SJCRH30 (cell line): Measurements from ENCODE around the gene ABCA4. TPM values are rescaled to one million over a fixed set of nuclear protein-coding genes. Genes with fewer than 3 reads are reported as not detected.

ENCODE experiments used
- DNase-seq, 2 experiments: peaks; one replicate each; pipeline ENCODE4 v3.0.0-alpha.2; 2015 to 2020
- H3K27ac ChIP-seq: fragments of 250-450 bp; sonication (Bioruptor Pico); 2 replicates; pipeline ENCODE4 v1.5.1; 2020; ENCODE audit warnings: mild to moderate bottlenecking, moderate library complexity
- H3K27me3 ChIP-seq: fragments of 250-450 bp; sonication (Bioruptor Pico); 2 replicates; pipeline ENCODE4 v1.5.1; 2020; ENCODE audit warnings: mild to moderate bottlenecking, moderate library complexity
- H3K36me3 ChIP-seq: fragments of 250-450 bp; sonication (Bioruptor Pico); 2 replicates; pipeline ENCODE4 v1.5.1; 2020; ENCODE audit warnings: mild to moderate bottlenecking, moderate library complexity
- H3K4me1 ChIP-seq: fragments of 250-450 bp; sonication (Bioruptor Pico); 2 replicates; pipeline ENCODE4 v1.5.1; 2020; ENCODE audit warnings: mild to moderate bottlenecking, moderate library complexity
- H3K4me3 ChIP-seq: fragments of 250-450 bp; sonication (Bioruptor Pico); 2 replicates; pipeline ENCODE4 v1.5.1; 2020; ENCODE audit warnings: mild to moderate bottlenecking, moderate library complexity
- H3K9me3 ChIP-seq: fragments of 250-450 bp; sonication (Bioruptor Pico); replicated peaks from 2 replicates; pipeline ENCODE4 v1.5.1; 2020; ENCODE audit warnings: mild to moderate bottlenecking, moderate library complexity
- total RNA-seq: library from RNA; depleted of rRNA; stranded (reverse); fragments of >200 nt; shearing (Covaris generic); gene quantifications from 2 replicates; pipeline ENCODE4 v1.2.3, GENCODE V29; 2014

Gene ABCA4
- total RNA-seq, 1 experiment from 2014 or later = 0.08 TPM

GRCh38 chr1:94093396-94093795 is 27.6 kb downstream of the ABCA4 start:
- Histone ChIP-seq H3K9me3 (no peaks in the 10 kb centered on the region), H3K4me1 (peaks cover 29% of the 10 kb centered on the region), H3K36me3 (no peaks in the 10 kb centered on the region), H3K4me3 (no peak overlapping the region), H3K27ac (no peak overlapping the region), H3K27me3 (no peaks in the 10 kb centered on the region)
- DNase-seq = no peak

GRCh38 chr1:94092210-94092613 is 28.7 kb downstream of the ABCA4 start:
- Histone ChIP-seq H3K4me1 (peaks cover 27% of the 10 kb centered on the region), H3K36me3 (no peaks in the 10 kb centered on the region), H3K27ac (no peak overlapping the region), H3K9me3 (no peaks in the 10 kb centered on the region), H3K27me3 (no peaks in the 10 kb centered on the region), H3K4me3 (no peak overlapping the region)
- DNase-seq = peak in 1 of 2 experiments; percentile 11

- Histone ChIP-seq H3K4me3 (no peak overlapping the region), H3K27ac (no peak overlapping the region), H3K4me1 (peaks cover 14% of the 10 kb centered on the region), H3K27me3 (no peaks in the 10 kb centered on the region), H3K9me3 (no peaks in the 10 kb centered on the region), H3K36me3 (no peaks in the 10 kb centered on the region)
- DNase-seq = no peak
These were observed 30.2 kb downstream of the ABCA4 start for GRCh38 chr1:94090761-94091160.

GRCh38 chr1:94087193-94087592 is 33.8 kb downstream of the ABCA4 start:
- DNase-seq = no peak
- Histone ChIP-seq H3K4me1 (no peaks in the 10 kb centered on the region; the same call in 1 of the 2 replicates), H3K27ac (no peak overlapping the region), H3K9me3 (no peaks in the 10 kb centered on the region), H3K27me3 (no peaks in the 10 kb centered on the region), H3K36me3 (no peaks in the 10 kb centered on the region), H3K4me3 (no peak overlapping the region)

GRCh38 chr1:94084547-94084946 is 36.4 kb downstream of the ABCA4 start:
- Histone ChIP-seq H3K9me3 (no peaks in the 10 kb centered on the region), H3K27ac (no peak overlapping the region), H3K27me3 (no peaks in the 10 kb centered on the region), H3K4me1 (no peaks in the 10 kb centered on the region; the same call in 1 of the 2 replicates), H3K36me3 (no peaks in the 10 kb centered on the region), H3K4me3 (no peak overlapping the region)
- DNase-seq = no peak

GRCh38 chr1:94084085-94084484 is 36.9 kb downstream of the ABCA4 start:
- Histone ChIP-seq H3K9me3 (no peaks in the 10 kb centered on the region), H3K4me1 (no peaks in the 10 kb centered on the region; the same call in 1 of the 2 replicates), H3K4me3 (no peak overlapping the region), H3K36me3 (no peaks in the 10 kb centered on the region), H3K27me3 (no peaks in the 10 kb centered on the region), H3K27ac (no peak overlapping the region)
- DNase-seq = no peak

GRCh38 chr1:94083681-94084080 is 37.3 kb downstream of the ABCA4 start:
- Histone ChIP-seq H3K36me3 (no peaks in the 10 kb centered on the region), H3K4me3 (no peak overlapping the region), H3K4me1 (no peaks in the 10 kb centered on the region; the same call in 1 of the 2 replicates)

GRCh38 chr1:94081566-94082344 is 39.2 kb downstream of the ABCA4 start:
- Histone ChIP-seq H3K9me3 (no peaks in the 10 kb centered on the region), H3K36me3 (no peaks in the 10 kb centered on the region), H3K4me3 (no peak overlapping the region), H3K4me1 (no peaks in the 10 kb centered on the region; the same call in 1 of the 2 replicates), H3K27ac (no peak overlapping the region), H3K27me3 (no peaks in the 10 kb centered on the region)
- no peak for DNase-seq

More at GRCh38 chr1:94083681-94084080, 37.3 kb downstream of the ABCA4 start:
- Histone ChIP-seq H3K27ac (no peak overlapping the region), H3K27me3 (no peaks in the 10 kb centered on the region), H3K9me3 (no peaks in the 10 kb centered on the region)
- DNase-seq = no peak

GRCh38 chr1:94079989-94080388 is 41.0 kb downstream of the ABCA4 start:
- Histone ChIP-seq H3K4me3 (no peak overlapping the region), H3K9me3 (no peaks in the 10 kb centered on the region), H3K4me1 (no peaks in the 10 kb centered on the region; the same call in 1 of the 2 replicates), H3K27ac (no peak overlapping the region), H3K36me3 (no peaks in the 10 kb centered on the region), H3K27me3 (no peaks in the 10 kb centered on the region)
- DNase-seq = no peak

GRCh38 chr1:94079080-94079940 is 41.6 kb downstream of the ABCA4 start:
- Histone ChIP-seq H3K4me3 (no peak overlapping the region), H3K27me3 (no peaks in the 10 kb centered on the region), H3K9me3 (no peaks in the 10 kb centered on the region), H3K36me3 (no peaks in the 10 kb centered on the region), H3K4me1 (no peaks in the 10 kb centered on the region; the same call in 1 of the 2 replicates), H3K27ac (no peak overlapping the region)
- DNase-seq = no peak

GRCh38 chr1:94072840-94073522 is 48.0 kb downstream of the ABCA4 start:
- Histone ChIP-seq H3K4me1 (peaks cover 19% of the 10 kb centered on the region), H3K9me3 (no peaks in the 10 kb centered on the region), H3K4me3 (no peak overlapping the region), H3K27me3 (no peaks in the 10 kb centered on the region), H3K27ac (no peak overlapping the region), H3K36me3 (no peaks in the 10 kb centered on the region)
- peak; percentile 45 to 58 for DNase-seq

- no peak overlapping the region for H3K27ac ChIP-seq
- no peak for DNase-seq
- peaks cover 21% of the 10 kb centered on the region for H3K4me1 ChIP-seq
- H3K9me3 ChIP-seq = no peaks in the 10 kb centered on the region
- no peaks in the 10 kb centered on the region for H3K27me3 ChIP-seq
- no peak overlapping the region for H3K4me3 ChIP-seq
- no peaks in the 10 kb centered on the region for H3K36me3 ChIP-seq
These were observed 49.0 kb downstream of the ABCA4 start for GRCh38 chr1:94071976-94072375.

GRCh38 chr1:94071391-94071790 is 49.6 kb downstream of the ABCA4 start:
- Histone ChIP-seq H3K9me3 (no peaks in the 10 kb centered on the region), H3K27ac (no peak overlapping the region)

GRCh38 chr1:94070865-94071264 is 50.1 kb downstream of the ABCA4 start:
- Histone ChIP-seq H3K4me3 (no peak overlapping the region), H3K27me3 (no peaks in the 10 kb centered on the region), H3K36me3 (no peaks in the 10 kb centered on the region), H3K9me3 (no peaks in the 10 kb centered on the region), H3K4me1 (peaks cover 21% of the 10 kb centered on the region), H3K27ac (no peak overlapping the region)
- no peak for DNase-seq

More at GRCh38 chr1:94071391-94071790, 49.6 kb downstream of the ABCA4 start:
- no peak overlapping the region for H3K4me3 ChIP-seq
- peaks cover 21% of the 10 kb centered on the region for H3K4me1 ChIP-seq
- no peak for DNase-seq
- no peaks in the 10 kb centered on the region for H3K36me3 ChIP-seq
- no peaks in the 10 kb centered on the region for H3K27me3 ChIP-seq
